ENCODE results near the gene PTPRT. TPM values are rescaled to one million over a fixed set of nuclear protein-coding genes. Genes with fewer than 3 reads are reported as not detected.

Gene PTPRT
- total and polyA plus RNA-seq, 8 donors = 0.23 to 1.8 (median 0.95) TPM

GRCh38 chr20:42155586-42155985, 1034.1 kb downstream of the PTPRT start:
- no peaks in the 10 kb centered on the region for H3K27me3 ChIP-seq
- no peaks in the 10 kb centered on the region for H3K36me3 ChIP-seq
- no peak overlapping the region for H3K4me3 ChIP-seq
- TF ChIP-seq, protein P1, sequence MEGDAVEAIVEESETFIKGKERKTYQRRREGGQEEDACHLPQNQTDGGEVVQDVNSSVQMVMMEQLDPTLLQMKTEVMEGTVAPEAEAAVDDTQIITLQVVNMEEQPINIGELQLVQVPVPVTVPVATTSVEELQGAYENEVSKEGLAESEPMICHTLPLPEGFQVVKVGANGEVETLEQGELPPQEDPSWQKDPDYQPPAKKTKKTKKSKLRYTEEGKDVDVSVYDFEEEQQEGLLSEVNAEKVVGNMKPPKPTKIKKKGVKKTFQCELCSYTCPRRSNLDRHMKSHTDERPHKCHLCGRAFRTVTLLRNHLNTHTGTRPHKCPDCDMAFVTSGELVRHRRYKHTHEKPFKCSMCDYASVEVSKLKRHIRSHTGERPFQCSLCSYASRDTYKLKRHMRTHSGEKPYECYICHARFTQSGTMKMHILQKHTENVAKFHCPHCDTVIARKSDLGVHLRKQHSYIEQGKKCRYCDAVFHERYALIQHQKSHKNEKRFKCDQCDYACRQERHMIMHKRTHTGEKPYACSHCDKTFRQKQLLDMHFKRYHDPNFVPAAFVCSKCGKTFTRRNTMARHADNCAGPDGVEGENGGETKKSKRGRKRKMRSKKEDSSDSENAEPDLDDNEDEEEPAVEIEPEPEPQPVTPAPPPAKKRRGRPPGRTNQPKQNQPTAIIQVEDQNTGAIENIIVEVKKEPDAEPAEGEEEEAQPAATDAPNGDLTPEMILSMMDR (IDR thresholded peaks at IDR 0.05) = no peak
- no peak for DNase-seq
- intact Hi-C loops (cut with DNase I) = no loop called here
- no peak overlapping the region for H3K27ac ChIP-seq
- no peak for FAIRE-seq
- ATAC-seq = no peak
- no peaks in the 10 kb centered on the region for H3K9me3 ChIP-seq
- no peaks in the 10 kb centered on the region for H3K4me1 ChIP-seq
- 79 to 89% methylated on average over 4 of the region's 4 CpGs for WGBS, 2 donors

DNA sequence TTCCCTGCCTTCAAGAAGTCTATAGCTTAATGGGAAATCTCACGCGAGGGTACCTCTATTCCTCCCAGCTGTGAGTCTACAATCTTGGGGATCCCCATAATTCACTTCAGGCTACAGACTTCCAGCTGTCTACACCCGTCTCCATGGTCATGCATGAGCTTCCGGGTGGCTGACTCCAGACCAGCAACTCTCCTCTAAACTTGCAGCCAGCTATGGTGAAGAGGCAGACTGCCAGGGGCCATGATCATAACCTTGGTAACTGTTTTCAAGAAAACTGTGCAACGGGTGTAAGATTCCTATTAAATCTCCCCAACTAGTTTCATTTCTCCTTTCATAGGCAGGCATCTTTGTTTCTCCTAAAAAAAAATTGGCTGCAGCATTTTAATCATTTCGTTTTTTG, 1037.1 kb downstream of the PTPRT start:
- Histone ChIP-seq H3K9me3 (no peaks in the 10 kb centered on the region), H3K4me3 (no peak overlapping the region), H3K27me3 (no peaks in the 10 kb centered on the region), H3K27ac (no peak overlapping the region), H3K4me1 (no peaks in the 10 kb centered on the region), H3K36me3 (no peaks in the 10 kb centered on the region)
- ATAC-seq = no peak
- FAIRE-seq = no peak
- intact Hi-C loops (cut with DNase I) = no loop called here
- TF ChIP-seq, protein P1 (IDR thresholded peaks at IDR 0.05) = no peak
- 53 to 72% methylated on average over 6 of the region's 6 CpGs for WGBS, 2 donors
- DNase-seq = no peak

DNA sequence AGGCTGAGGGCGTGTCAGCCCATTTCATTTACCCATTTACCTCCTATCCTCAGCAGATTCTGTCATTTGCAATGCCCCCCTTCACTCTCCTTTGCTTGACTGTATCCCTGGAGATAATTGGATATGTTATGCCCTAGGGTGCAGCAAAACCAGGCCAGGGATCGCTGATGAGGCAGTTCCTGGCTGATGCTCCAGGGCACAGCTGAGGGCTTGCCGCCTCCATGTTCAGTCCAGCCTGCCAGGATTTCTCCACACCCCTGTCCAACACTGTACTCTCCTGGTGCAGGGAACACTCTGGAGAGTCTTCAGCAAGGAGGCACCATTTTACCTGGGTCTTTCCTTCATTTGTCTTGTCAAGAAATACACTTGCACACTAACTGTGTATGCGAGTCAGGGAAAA, 1039.5 kb downstream of the PTPRT start:
- no peaks in the 10 kb centered on the region for H3K9me3 ChIP-seq
- no peaks in the 10 kb centered on the region for H3K27me3 ChIP-seq
- FAIRE-seq (no peak), DNase-seq (no peak), ATAC-seq (no peak)
- H3K4me1 ChIP-seq = no peaks in the 10 kb centered on the region
- TF ChIP-seq, protein P1 (IDR thresholded peaks at IDR 0.05) = no peak
- WGBS, 2 donors = 81 to 84% methylated on average over 4 of the region's 4 CpGs
- H3K36me3 ChIP-seq = no peaks in the 10 kb centered on the region
- intact Hi-C loops (cut with DNase I) = no loop called here
- H3K27ac ChIP-seq = no peak overlapping the region
- no peak overlapping the region for H3K4me3 ChIP-seq

GRCh38 chr20:42138729-42139128, 1051.0 kb downstream of the PTPRT start:
- 65 to 73% methylated on average over 4 of the region's 4 CpGs for WGBS, 2 donors
- no peak for ATAC-seq

More at GRCh38 chr20:42138729-42139128, 1051.0 kb downstream of the PTPRT start:
- FAIRE-seq (no peak), DNase-seq (no peak)
- TF ChIP-seq, protein P1 (IDR thresholded peaks at IDR 0.05) = no peak
- no peaks in the 10 kb centered on the region for H3K36me3 ChIP-seq
- no peaks in the 10 kb centered on the region for H3K9me3 ChIP-seq
- H3K4me3 ChIP-seq = no peak overlapping the region
- H3K27ac ChIP-seq = no peak overlapping the region
- no peaks in the 10 kb centered on the region for H3K4me1 ChIP-seq
- H3K27me3 ChIP-seq = no peaks in the 10 kb centered on the region
- intact Hi-C loops (cut with DNase I) = no loop called here

Measured in pancreas (tissue), 10 donors.